Activated naive CD4-positive, alpha-beta T cell treated with Interleukin-2 at 50 U/mL for 16 hours (primary cell): Measurements from ENCODE around the gene AZGP1.
A peak's percentile ranks its signal among the peaks of the same experiment; 100 is the strongest.
"Not testable (repeated sequence)": the region's sequence is repeated elsewhere in the genome, so short reads cannot be mapped to it uniquely, and the experiment has no call there.

Experiments used
- DNase-seq: peaks from one replicate; pipeline ENCODE4 v3.0.0-alpha.2; 2020

AZGP1 gene

GRCh38 chr7:99975782-99976521 is at the start of gene AZGP1:
Gene AZGP1, minus strand, starts transcription at chr7:99976031. Its CDS starts 11 bp downstream, at chr7:99976020.
- DNase-seq, result no peak

- no peak for DNase-seq
These were observed 48.3 kb upstream of the AZGP1 start for GRCh38 chr7:100024020-100024619.

- no peak for DNase-seq
These were observed 47.7 kb upstream of the AZGP1 start for GRCh38 chr7:100023526-100023925.

- DNase-seq, result no peak
These were observed 46.8 kb upstream of the AZGP1 start for GRCh38 chr7:100022621-100023020.

GRCh38 chr7:100021297-100021696 is 45.5 kb upstream of the AZGP1 start:
- DNase-seq, result no peak

GRCh38 chr7:100019908-100020307 is 44.1 kb upstream of the AZGP1 start:
- DNase-seq, result no peak

GRCh38 chr7:100017875-100018274 is 42.0 kb upstream of the AZGP1 start:
- DNase-seq, result no peak

GRCh38 chr7:100017300-100017699 is 41.5 kb upstream of the AZGP1 start:
- DNase-seq, result no peak

GRCh38 chr7:100016215-100016901 is 40.5 kb upstream of the AZGP1 start:
- DNase-seq, result no peak

- peak; percentile 87 for DNase-seq
These were observed 39.7 kb upstream of the AZGP1 start, which contains the start of gene ZKSCAN1 for GRCh38 chr7:100015232-100016214. Gene ZKSCAN1, plus strand, starts transcription at chr7:100015596. Its CDS starts 7,911 bp downstream, at chr7:100023507.

GRCh38 chr7:100013328-100013676 is 37.5 kb upstream of the AZGP1 start:
- peak; percentile 9 for DNase-seq

- not testable (repeated sequence) for DNase-seq
These were observed 36.8 kb upstream of the AZGP1 start for GRCh38 chr7:100012385-100013327.

- no peak for DNase-seq
These were observed 35.7 kb upstream of the AZGP1 start for GRCh38 chr7:100011516-100011915.

- DNase-seq, result no peak
These were observed 35.1 kb upstream of the AZGP1 start for GRCh38 chr7:100010901-100011300.

GRCh38 chr7:100009952-100010351 is 34.1 kb upstream of the AZGP1 start:
- not testable (repeated sequence) for DNase-seq

GRCh38 chr7:100008525-100008924 is 32.7 kb upstream of the AZGP1 start:
- DNase-seq, result no peak

- no peak for DNase-seq
These were observed 32.1 kb upstream of the AZGP1 start for GRCh38 chr7:100007887-100008286.

- DNase-seq, result no peak
These were observed 28.2 kb upstream of the AZGP1 start for GRCh38 chr7:100003711-100004661.

- no peak for DNase-seq
These were observed 24.4 kb upstream of the AZGP1 start for GRCh38 chr7:100000239-100000638.

- DNase-seq, result peak; percentile 69
These were observed 21.8 kb upstream of the AZGP1 start for GRCh38 chr7:99997545-99998137.
